T-helper 17 cell (primary cell): ENCODE measurements around the gene GRB2. TPM values are rescaled to one million over a fixed set of nuclear protein-coding genes. Genes with fewer than 3 reads are reported as not detected.
"Not testable (repeated sequence)": the region's sequence is repeated elsewhere in the genome, so short reads cannot be mapped to it uniquely, and the experiment has no call there.

ENCODE experiments used
- ATAC-seq: fragments of 150-1000 bp; cut with Tn5 transposase; 2 replicates; pipeline ENCODE4 v1.10.0; 2021; ENCODE audit warnings: mild to moderate bottlenecking, moderate library complexity
- DNase-seq, 3 donors: peaks; one replicate each; pipeline versions ENCODE4 v3.0.0 to v3.0.0-alpha.2; 2020 to 2021
- H3K9me3 ChIP-seq: one replicate; pipeline ENCODE4 v1.7.0; 2013; ENCODE audit warnings: low read length, mild to moderate bottlenecking; ENCODE audit not compliant: control insufficient read depth, poor library complexity, severe bottlenecking
- H3K27ac Mint-ChIP-seq: one replicate; pipeline ENCODE4 v1.8.0; 2022; ENCODE audit warnings: mild to moderate bottlenecking, moderate library complexity, mixed read lengths
- H3K27me3 Mint-ChIP-seq: one replicate; pipeline ENCODE4 v1.8.0; 2022; ENCODE audit warnings: mixed read lengths
- H3K36me3 Mint-ChIP-seq: one replicate; pipeline ENCODE4 v1.8.0; 2022; ENCODE audit warnings: low read depth, mixed read lengths
- H3K4me1 Mint-ChIP-seq: one replicate; pipeline ENCODE4 v1.8.0; 2022; ENCODE audit warnings: mild to moderate bottlenecking, mixed read lengths
- H3K4me3 Mint-ChIP-seq: one replicate; pipeline ENCODE4 v1.8.0; 2022; ENCODE audit warnings: mild to moderate bottlenecking, moderate library complexity, mixed read lengths
- total RNA-seq, 4 donors: library from RNA in 2 of 4; stranded (reverse) in 2 of 4; gene quantifications; one replicate each; pipeline ENCODE4 v1.2.3 and lab custom pipeline; 2022 to 2026

The GRB2 gene
- total RNA-seq, 2 donors from 2014 or later: 112 to 117 TPM

GRCh38 chr17:75390982-75391381 lies 14.5 kb downstream of the GRB2 start:
- Mint-ChIP-seq H3K36me3 (peaks cover 6% of the 10 kb centered on the region), H3K27me3 (no peaks in the 10 kb centered on the region), H3K4me3 (no peak overlapping the region), H3K4me1 (peaks cover 59% of the 10 kb centered on the region), H3K27ac (peak overlapping the region; percentile 54)
- no peaks in the 10 kb centered on the region for H3K9me3 ChIP-seq
- no peak for DNase-seq
- ATAC-seq: no peak

GRCh38 chr17:75388476-75389030 lies 16.9 kb downstream of the GRB2 start:
- Mint-ChIP-seq H3K36me3 (peaks cover 6% of the 10 kb centered on the region), H3K27me3 (no peaks in the 10 kb centered on the region), H3K4me3 (peak overlapping the region; percentile 62), H3K27ac (peak overlapping the region; percentile 85), H3K4me1 (peaks cover 40% of the 10 kb centered on the region)
- ATAC-seq: no peak
- no peaks in the 10 kb centered on the region for H3K9me3 ChIP-seq
- DNase-seq: no peak

- H3K27me3 Mint-ChIP-seq: no peaks in the 10 kb centered on the region
- H3K4me1 Mint-ChIP-seq: peaks cover 36% of the 10 kb centered on the region
Measured at GRCh38 chr17:75387771-75388170, 17.7 kb downstream of the GRB2 start.

GRCh38 chr17:75386430-75386829 lies 19.0 kb downstream of the GRB2 start:
- Mint-ChIP-seq H3K4me3 (no peak overlapping the region), H3K27ac (no peak overlapping the region), H3K36me3 (peaks cover 4% of the 10 kb centered on the region), H3K4me1 (peaks cover 30% of the 10 kb centered on the region), H3K27me3 (no peaks in the 10 kb centered on the region)
- DNase-seq (no peak), ATAC-seq (no peak)
- no peaks in the 10 kb centered on the region for H3K9me3 ChIP-seq

More at GRCh38 chr17:75387771-75388170, 17.7 kb downstream of the GRB2 start:
- Mint-ChIP-seq H3K36me3 (peaks cover 4% of the 10 kb centered on the region), H3K27ac (no peak overlapping the region), H3K4me3 (no peak overlapping the region)
- ATAC-seq (no peak), DNase-seq (no peak)
- H3K9me3 ChIP-seq: no peaks in the 10 kb centered on the region

GRCh38 chr17:75384751-75385150 lies 20.7 kb downstream of the GRB2 start:
- H3K9me3 ChIP-seq: no peaks in the 10 kb centered on the region
- DNase-seq (no peak), ATAC-seq (no peak)
- peaks cover 26% of the 10 kb centered on the region for H3K4me1 Mint-ChIP-seq
- no peak overlapping the region for H3K4me3 Mint-ChIP-seq
- H3K27ac Mint-ChIP-seq: peak overlapping the region; percentile 61
- no peaks in the 10 kb centered on the region for H3K27me3 Mint-ChIP-seq
- H3K36me3 Mint-ChIP-seq: peaks cover 4% of the 10 kb centered on the region

- peak overlapping the region; percentile 6 for H3K27ac Mint-ChIP-seq
- H3K4me1 Mint-ChIP-seq: peaks cover 20% of the 10 kb centered on the region
- no peaks in the 10 kb centered on the region for H3K9me3 ChIP-seq
- no peaks in the 10 kb centered on the region for H3K27me3 Mint-ChIP-seq
- H3K36me3 Mint-ChIP-seq: no peaks in the 10 kb centered on the region
- DNase-seq: no peak
- ATAC-seq: no peak
- no peak overlapping the region for H3K4me3 Mint-ChIP-seq
Measured at GRCh38 chr17:75383842-75384195, 21.7 kb downstream of the GRB2 start.

- no peaks in the 10 kb centered on the region for H3K9me3 ChIP-seq
- Mint-ChIP-seq H3K27ac (peak overlapping the region; percentile 29), H3K36me3 (no peaks in the 10 kb centered on the region), H3K4me3 (no peak overlapping the region), H3K27me3 (no peaks in the 10 kb centered on the region), H3K4me1 (peaks cover 23% of the 10 kb centered on the region)
- no peak for ATAC-seq
- no peak for DNase-seq
Measured at GRCh38 chr17:75380750-75381149, 24.7 kb downstream of the GRB2 start.

GRCh38 chr17:75380315-75380714 lies 25.2 kb downstream of the GRB2 start:
- H3K4me1 Mint-ChIP-seq: peaks cover 24% of the 10 kb centered on the region
- ATAC-seq: no peak

GRCh38 chr17:75379426-75379825 lies 26.1 kb downstream of the GRB2 start:
- not testable (repeated sequence) for H3K4me3 Mint-ChIP-seq, H3K27me3 Mint-ChIP-seq, DNase-seq, ATAC-seq, H3K36me3 Mint-ChIP-seq, H3K9me3 ChIP-seq
- peaks cover 27% of the 10 kb centered on the region for H3K4me1 Mint-ChIP-seq
- H3K27ac Mint-ChIP-seq: peak overlapping the region; percentile 29

More at GRCh38 chr17:75380315-75380714, 25.2 kb downstream of the GRB2 start:
- H3K27me3 Mint-ChIP-seq: no peaks in the 10 kb centered on the region
- no peak overlapping the region for H3K4me3 Mint-ChIP-seq
- no peaks in the 10 kb centered on the region for H3K9me3 ChIP-seq
- H3K27ac Mint-ChIP-seq: peak overlapping the region; percentile 29
- DNase-seq: no peak
- H3K36me3 Mint-ChIP-seq: no peaks in the 10 kb centered on the region

GRCh38 chr17:75373280-75373679 lies 32.2 kb downstream of the GRB2 start:
- Mint-ChIP-seq H3K4me3 (no peak overlapping the region), H3K36me3 (no peaks in the 10 kb centered on the region), H3K4me1 (peaks cover 47% of the 10 kb centered on the region)

GRCh38 chr17:75371981-75372380 lies 33.5 kb downstream of the GRB2 start:
- H3K4me3 Mint-ChIP-seq: peak overlapping the region; percentile 51
- ATAC-seq (peak; percentile 72), DNase-seq (no peak)
- H3K36me3 Mint-ChIP-seq: no peaks in the 10 kb centered on the region
- H3K4me1 Mint-ChIP-seq: peaks cover 50% of the 10 kb centered on the region
- H3K9me3 ChIP-seq: no peaks in the 10 kb centered on the region
- H3K27me3 Mint-ChIP-seq: no peaks in the 10 kb centered on the region
- peak overlapping the region; percentile 67 for H3K27ac Mint-ChIP-seq

More at GRCh38 chr17:75373280-75373679, 32.2 kb downstream of the GRB2 start:
- no peaks in the 10 kb centered on the region for H3K9me3 ChIP-seq
- DNase-seq (no peak), ATAC-seq (no peak)
- H3K27ac Mint-ChIP-seq: no peak overlapping the region
- H3K27me3 Mint-ChIP-seq: no peaks in the 10 kb centered on the region

- no peaks in the 10 kb centered on the region for H3K9me3 ChIP-seq
- Mint-ChIP-seq H3K36me3 (no peaks in the 10 kb centered on the region), H3K27me3 (no peaks in the 10 kb centered on the region), H3K27ac (peak overlapping the region; percentile 67), H3K4me3 (peak overlapping the region; percentile 51), H3K4me1 (peaks cover 52% of the 10 kb centered on the region)
- ATAC-seq (peak; percentile 78), DNase-seq (no peak)
Measured at GRCh38 chr17:75371339-75371738, 34.1 kb downstream of the GRB2 start.

- Mint-ChIP-seq H3K4me1 (peaks cover 61% of the 10 kb centered on the region), H3K27ac (no peak overlapping the region), H3K36me3 (no peaks in the 10 kb centered on the region), H3K4me3 (no peak overlapping the region), H3K27me3 (no peaks in the 10 kb centered on the region)
- DNase-seq (no peak), ATAC-seq (no peak)
- H3K9me3 ChIP-seq: no peaks in the 10 kb centered on the region
Measured at GRCh38 chr17:75370286-75370915, 35.1 kb downstream of the GRB2 start.
